IPS-20b (cell line): ENCODE measurements around the gene SCARF2.
A peak's percentile ranks its signal among the peaks of the same experiment; 100 is the strongest.
"Not testable (repeated sequence)": the region's sequence is repeated elsewhere in the genome, so short reads cannot be mapped to it uniquely, and the experiment has no call there.

Source experiments
- H3K27ac ChIP-seq: one replicate; pipeline ENCODE4 v1.5.1; 2013; ENCODE audit warnings: low read length
- H3K27me3 ChIP-seq: 2 replicates; pipeline ENCODE4 v1.6.1; 2013; ENCODE audit warnings: mild to moderate bottlenecking, low read length, inconsistent platforms; ENCODE audit not compliant: insufficient read depth
- H3K36me3 ChIP-seq: 2 replicates; pipeline ENCODE4 v1.6.1; 2013; ENCODE audit warnings: low read depth, mild to moderate bottlenecking, inconsistent platforms, low read length, moderate library complexity; ENCODE audit not compliant: insufficient read depth
- H3K4me1 ChIP-seq: 2 replicates; pipeline ENCODE4 v1.6.1; 2013; ENCODE audit warnings: mild to moderate bottlenecking, control low read depth, inconsistent platforms, low read length, moderate library complexity; ENCODE audit not compliant: insufficient read depth
- H3K4me3 ChIP-seq: 2 replicates; pipeline ENCODE4 v1.5.1; 2013; ENCODE audit warnings: mild to moderate bottlenecking, low read length, inconsistent platforms
- H3K9ac ChIP-seq: 2 replicates; pipeline ENCODE4 v1.6.1; 2013; ENCODE audit warnings: low read depth, mild to moderate bottlenecking, inconsistent platforms, low read length, moderate library complexity
- H3K9me3 ChIP-seq: 2 replicates; pipeline ENCODE4 v1.6.1; 2013; ENCODE audit warnings: mild to moderate bottlenecking, low read depth, low read length, inconsistent platforms; ENCODE audit not compliant: insufficient read depth

Gene SCARF2

GRCh38 chr22:20458530-20459151 lies 21.0 kb upstream of the SCARF2 start:
- H3K9ac ChIP-seq = no peak overlapping the region; the same call in 1 of the 2 replicates
- H3K9me3 ChIP-seq = no peaks in the 10 kb centered on the region
- no peak overlapping the region for H3K27ac ChIP-seq
- H3K27me3 ChIP-seq = no peaks in the 10 kb centered on the region
- H3K4me1 ChIP-seq = peaks cover 9% of the 10 kb centered on the region; the same call in 1 of the 2 replicates
- no peak overlapping the region for H3K4me3 ChIP-seq
- no peaks in the 10 kb centered on the region for H3K36me3 ChIP-seq

GRCh38 chr22:20457506-20458240 lies 20.0 kb upstream of the SCARF2 start:
- Histone ChIP-seq H3K4me1 (peaks cover 6% of the 10 kb centered on the region; the same call in 1 of the 2 replicates), H3K36me3 (no peaks in the 10 kb centered on the region)

GRCh38 chr22:20456722-20457076 lies 19.1 kb upstream of the SCARF2 start:
- Histone ChIP-seq H3K27ac (no peak overlapping the region), H3K4me3 (no peak overlapping the region), H3K36me3 (no peaks in the 10 kb centered on the region), H3K9me3 (no peaks in the 10 kb centered on the region), H3K27me3 (no peaks in the 10 kb centered on the region), H3K9ac (peak overlapping the region; percentile 57; the same call in 1 of the 2 replicates), H3K4me1 (peaks cover 6% of the 10 kb centered on the region; the same call in 1 of the 2 replicates)

More at GRCh38 chr22:20457506-20458240, 20.0 kb upstream of the SCARF2 start:
- Histone ChIP-seq H3K27ac (no peak overlapping the region), H3K9ac (no peak overlapping the region), H3K9me3 (no peaks in the 10 kb centered on the region), H3K27me3 (no peaks in the 10 kb centered on the region), H3K4me3 (no peak overlapping the region)

- Histone ChIP-seq H3K4me1 (peaks cover 6% of the 10 kb centered on the region; the same call in 1 of the 2 replicates), H3K27me3 (no peaks in the 10 kb centered on the region), H3K27ac (no peak overlapping the region), H3K36me3 (no peaks in the 10 kb centered on the region), H3K9ac (peak overlapping the region; percentile 57; the same call in 1 of the 2 replicates), H3K4me3 (no peak overlapping the region), H3K9me3 (no peaks in the 10 kb centered on the region)
Measured at GRCh38 chr22:20456064-20456721, 18.6 kb upstream of the SCARF2 start.

GRCh38 chr22:20455709-20456063 lies 18.1 kb upstream of the SCARF2 start:
- Histone ChIP-seq H3K9me3 (no peaks in the 10 kb centered on the region), H3K36me3 (no peaks in the 10 kb centered on the region)

GRCh38 chr22:20453222-20453621 lies 15.6 kb upstream of the SCARF2 start:
- H3K27ac ChIP-seq = no peak overlapping the region
- H3K4me3 ChIP-seq = no peak overlapping the region
- H3K4me1 ChIP-seq = peaks cover 6% of the 10 kb centered on the region; the same call in 1 of the 2 replicates
- no peak overlapping the region for H3K9ac ChIP-seq
- H3K27me3 ChIP-seq = no peaks in the 10 kb centered on the region
- no peaks in the 10 kb centered on the region for H3K9me3 ChIP-seq
- H3K36me3 ChIP-seq = no peaks in the 10 kb centered on the region

More at GRCh38 chr22:20455709-20456063, 18.1 kb upstream of the SCARF2 start:
- H3K4me3 ChIP-seq = no peak overlapping the region
- no peaks in the 10 kb centered on the region for H3K27me3 ChIP-seq
- H3K4me1 ChIP-seq = peaks cover 6% of the 10 kb centered on the region; the same call in 1 of the 2 replicates
- no peak overlapping the region for H3K9ac ChIP-seq
- no peak overlapping the region for H3K27ac ChIP-seq

GRCh38 chr22:20451920-20452319 lies 14.3 kb upstream of the SCARF2 start:
- no peak overlapping the region for H3K4me3 ChIP-seq
- no peak overlapping the region for H3K27ac ChIP-seq
- H3K9me3 ChIP-seq = no peaks in the 10 kb centered on the region
- H3K27me3 ChIP-seq = no peaks in the 10 kb centered on the region
- H3K4me1 ChIP-seq = peaks cover 6% of the 10 kb centered on the region; the same call in 1 of the 2 replicates
- no peaks in the 10 kb centered on the region for H3K36me3 ChIP-seq
- H3K9ac ChIP-seq = no peak overlapping the region

GRCh38 chr22:20451129-20451778 lies 13.6 kb upstream of the SCARF2 start:
- not testable (repeated sequence) for H3K27me3 ChIP-seq

GRCh38 chr22:20450551-20450906 lies 12.9 kb upstream of the SCARF2 start:
- no peak overlapping the region for H3K9ac ChIP-seq
- H3K36me3 ChIP-seq = no peaks in the 10 kb centered on the region
- no peak overlapping the region for H3K27ac ChIP-seq
- no peaks in the 10 kb centered on the region for H3K4me1 ChIP-seq
- no peak overlapping the region for H3K4me3 ChIP-seq
- no peaks in the 10 kb centered on the region for H3K9me3 ChIP-seq
- no peaks in the 10 kb centered on the region for H3K27me3 ChIP-seq

More at GRCh38 chr22:20451129-20451778, 13.6 kb upstream of the SCARF2 start:
- H3K9ac ChIP-seq, H3K36me3 ChIP-seq, H3K4me3 ChIP-seq, H3K27ac ChIP-seq, H3K9me3 ChIP-seq, H3K4me1 ChIP-seq: not testable (repeated sequence)

- H3K27ac ChIP-seq = no peak overlapping the region
- H3K9ac ChIP-seq = no peak overlapping the region
- H3K27me3 ChIP-seq = no peaks in the 10 kb centered on the region
- no peaks in the 10 kb centered on the region for H3K36me3 ChIP-seq
- no peaks in the 10 kb centered on the region for H3K9me3 ChIP-seq
- H3K4me3 ChIP-seq = no peak overlapping the region
- no peaks in the 10 kb centered on the region for H3K4me1 ChIP-seq
Measured at GRCh38 chr22:20449819-20450550, 12.4 kb upstream of the SCARF2 start.

- Histone ChIP-seq H3K9ac (no peak overlapping the region), H3K4me1 (no peaks in the 10 kb centered on the region), H3K9me3 (no peaks in the 10 kb centered on the region), H3K36me3 (no peaks in the 10 kb centered on the region), H3K27ac (no peak overlapping the region), H3K27me3 (no peaks in the 10 kb centered on the region), H3K4me3 (no peak overlapping the region)
Measured at GRCh38 chr22:20448630-20449029, 11.0 kb upstream of the SCARF2 start.
